Left hindlimb (tissue), 1 donor: ENCODE measurements around the gene PXDN.
"Not testable (repeated sequence)": the region's sequence is repeated elsewhere in the genome, so short reads cannot be mapped to it uniquely, and the experiment has no call there.

Experiments
- DNase-seq: peaks from one replicate; pipeline ENCODE4 v3.0.0-alpha.2; 2018

PXDN gene

GRCh38 chr2:1700427-1700826 lies 43.9 kb downstream of the PXDN start:
- DNase-seq, result not testable (repeated sequence)

- DNase-seq, result no peak
Measured at GRCh38 chr2:1698188-1698945, 45.9 kb downstream of the PXDN start.

DNA sequence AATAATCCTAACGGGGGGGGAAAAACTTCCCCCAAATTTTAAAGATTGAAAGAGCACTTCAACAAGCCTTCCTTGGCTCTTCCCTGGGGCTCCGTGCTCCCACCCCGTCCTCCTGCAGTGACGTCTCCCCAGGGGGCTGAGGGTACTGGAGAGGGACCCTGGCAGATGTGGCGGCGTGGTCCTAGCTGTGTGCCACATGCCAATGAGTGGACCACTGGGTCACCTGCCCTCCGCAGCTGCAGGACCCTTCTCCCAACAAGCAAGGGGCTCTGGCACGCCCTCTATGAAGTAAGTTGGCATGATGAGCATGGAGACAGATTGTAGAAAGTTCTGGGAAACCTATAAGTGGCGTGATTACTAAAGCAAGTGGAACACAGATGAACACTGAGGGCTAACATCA lies 46.7 kb downstream of the PXDN start:
- DNase-seq, result no peak

GRCh38 chr2:1696472-1696871 lies 47.8 kb downstream of the PXDN start:
- DNase-seq, result no peak

DNA sequence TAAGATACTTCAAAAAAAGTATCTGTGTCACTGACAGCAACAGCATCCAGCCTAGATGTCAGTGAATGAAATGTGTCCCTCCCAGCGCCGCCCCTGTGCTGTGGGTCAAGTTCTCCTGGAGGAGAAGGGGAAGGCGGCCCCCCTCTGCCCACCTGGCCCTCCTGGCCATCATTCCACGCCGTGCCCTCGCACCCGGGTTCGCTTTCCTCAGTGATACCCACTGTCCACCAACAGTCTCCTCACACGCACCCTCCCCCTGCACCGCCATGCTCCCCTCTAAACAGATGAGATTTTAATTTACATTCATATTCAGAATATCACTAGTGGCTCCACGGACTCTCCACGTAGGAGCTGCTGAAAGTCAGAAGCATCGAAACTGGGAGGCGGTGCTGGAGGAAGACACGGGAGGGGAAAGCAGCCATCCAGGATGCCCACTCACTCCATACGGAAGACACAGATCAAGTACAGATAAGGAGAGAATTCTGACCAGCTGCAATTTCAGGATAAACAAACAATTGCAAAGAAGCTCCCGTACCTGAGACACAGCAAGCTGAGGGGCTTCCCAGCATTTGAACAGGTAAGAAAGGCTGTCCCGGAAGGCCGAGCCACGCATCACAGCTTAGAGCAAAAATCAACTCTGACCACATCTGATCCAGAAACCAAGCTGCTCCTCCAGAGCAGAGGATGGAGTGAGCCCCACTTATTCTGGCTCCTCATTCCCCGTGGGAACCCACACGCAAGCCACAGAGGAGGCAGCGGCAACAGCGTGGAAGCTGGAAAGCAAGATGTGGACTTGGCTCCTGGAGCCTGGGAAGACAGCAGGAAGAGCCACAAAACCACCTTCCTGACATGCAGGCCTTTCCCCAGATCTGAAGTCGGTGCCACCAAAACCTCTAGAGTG lies 49.7 kb downstream of the PXDN start:
- DNase-seq, result no peak

DNA sequence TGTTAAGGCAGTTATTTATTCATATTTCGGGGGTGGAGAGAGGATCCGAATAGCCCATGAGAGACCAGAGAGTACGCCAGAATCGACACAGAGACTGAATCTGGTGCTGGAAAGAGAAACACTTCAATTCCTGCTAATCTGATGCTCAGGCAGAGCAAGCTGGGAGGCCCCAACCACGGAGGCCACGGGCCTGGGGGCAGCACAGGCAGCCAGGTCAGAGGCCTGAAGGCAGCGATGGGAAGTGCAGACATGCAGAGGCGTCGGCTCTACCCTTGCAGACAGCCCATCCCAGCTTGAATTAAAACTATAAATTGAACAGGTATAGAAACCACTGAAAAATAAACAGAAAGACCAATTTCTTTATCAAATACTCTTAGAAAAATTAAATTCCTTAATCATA lies 50.6 kb downstream of the PXDN start:
- DNase-seq, result no peak

- DNase-seq, result no peak
Measured at GRCh38 chr2:1692342-1692741, 52.0 kb downstream of the PXDN start.

DNA sequence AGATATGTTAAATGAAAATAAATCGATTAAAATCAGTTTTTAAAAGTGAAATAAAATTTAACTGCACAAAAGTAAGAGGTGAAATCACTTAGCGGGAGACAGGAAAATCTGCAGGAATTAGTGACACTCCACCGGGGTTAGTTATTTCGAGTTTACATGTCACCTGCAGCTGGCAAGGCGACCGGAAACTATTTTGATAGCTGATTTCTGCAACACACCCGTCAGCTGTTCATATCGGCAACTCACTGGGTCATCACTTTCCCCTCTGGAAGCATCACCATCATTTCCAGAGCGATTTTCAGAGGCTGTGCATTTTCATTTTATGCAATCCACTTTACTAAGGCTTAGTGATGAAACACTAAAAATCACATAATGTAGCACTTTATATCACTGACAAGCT lies 52.9 kb downstream of the PXDN start:
- DNase-seq, result no peak

- no peak for DNase-seq
Measured at GRCh38 chr2:1690056-1690775, 54.1 kb downstream of the PXDN start.

GRCh38 chr2:1688859-1689258 lies 55.5 kb downstream of the PXDN start:
- DNase-seq, result no peak

DNA sequence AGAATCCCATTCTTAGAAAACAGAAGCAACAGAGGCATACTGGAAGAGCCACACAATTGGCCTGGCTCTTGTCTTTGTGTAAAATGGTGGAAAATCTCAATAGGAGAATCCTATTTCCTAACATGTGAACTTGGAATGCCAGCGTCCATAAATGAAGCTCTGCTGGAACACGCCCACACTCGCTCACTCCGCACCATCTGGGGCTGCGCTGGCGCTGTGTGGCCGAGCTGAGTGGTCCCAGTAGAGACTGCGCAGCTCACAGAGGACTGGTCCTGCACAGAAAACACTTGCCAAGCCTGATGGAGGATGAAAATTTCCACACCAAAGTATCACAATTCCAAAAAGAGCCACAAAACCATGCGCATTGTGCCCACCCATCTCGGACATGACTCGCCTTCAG lies 56.2 kb downstream of the PXDN start:
- DNase-seq, result no peak

DNA sequence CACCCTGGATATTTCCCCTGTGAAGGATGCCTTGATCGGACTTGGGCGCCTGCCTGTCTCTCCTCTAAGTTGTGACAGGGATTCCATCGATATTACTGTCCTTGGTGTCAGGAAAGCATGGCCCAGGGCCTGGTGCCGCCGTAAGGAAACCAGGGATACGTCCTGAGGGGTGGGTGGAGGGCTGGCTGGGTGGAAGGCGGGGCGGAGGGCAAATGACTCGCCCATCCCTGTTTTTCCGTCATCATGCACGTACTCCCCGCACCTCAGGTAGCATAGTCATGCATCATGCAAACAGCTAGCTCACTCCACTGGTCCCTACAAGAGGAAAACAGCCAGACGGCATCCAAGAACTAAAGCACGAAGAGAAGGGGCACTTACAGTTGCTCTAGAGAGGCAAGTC lies 57.1 kb downstream of the PXDN start:
- DNase-seq, result no peak

DNA sequence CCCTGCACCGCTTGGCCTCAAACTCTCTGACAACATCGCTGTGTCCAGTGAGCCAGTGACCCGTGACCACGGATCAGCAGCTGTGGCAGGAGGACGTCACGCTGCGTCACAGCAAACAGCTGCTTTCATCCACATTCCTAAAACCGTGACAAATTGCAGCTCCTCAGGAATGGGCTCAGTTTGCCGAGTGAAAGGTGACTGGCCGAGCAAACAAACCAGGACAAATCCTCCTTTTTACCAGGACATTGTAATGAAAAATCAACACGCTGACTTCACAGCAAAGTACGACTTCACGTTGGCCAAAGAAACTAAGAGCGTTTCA lies 57.6 kb downstream of the PXDN start:
- DNase-seq, result peak; percentile 64

DNA sequence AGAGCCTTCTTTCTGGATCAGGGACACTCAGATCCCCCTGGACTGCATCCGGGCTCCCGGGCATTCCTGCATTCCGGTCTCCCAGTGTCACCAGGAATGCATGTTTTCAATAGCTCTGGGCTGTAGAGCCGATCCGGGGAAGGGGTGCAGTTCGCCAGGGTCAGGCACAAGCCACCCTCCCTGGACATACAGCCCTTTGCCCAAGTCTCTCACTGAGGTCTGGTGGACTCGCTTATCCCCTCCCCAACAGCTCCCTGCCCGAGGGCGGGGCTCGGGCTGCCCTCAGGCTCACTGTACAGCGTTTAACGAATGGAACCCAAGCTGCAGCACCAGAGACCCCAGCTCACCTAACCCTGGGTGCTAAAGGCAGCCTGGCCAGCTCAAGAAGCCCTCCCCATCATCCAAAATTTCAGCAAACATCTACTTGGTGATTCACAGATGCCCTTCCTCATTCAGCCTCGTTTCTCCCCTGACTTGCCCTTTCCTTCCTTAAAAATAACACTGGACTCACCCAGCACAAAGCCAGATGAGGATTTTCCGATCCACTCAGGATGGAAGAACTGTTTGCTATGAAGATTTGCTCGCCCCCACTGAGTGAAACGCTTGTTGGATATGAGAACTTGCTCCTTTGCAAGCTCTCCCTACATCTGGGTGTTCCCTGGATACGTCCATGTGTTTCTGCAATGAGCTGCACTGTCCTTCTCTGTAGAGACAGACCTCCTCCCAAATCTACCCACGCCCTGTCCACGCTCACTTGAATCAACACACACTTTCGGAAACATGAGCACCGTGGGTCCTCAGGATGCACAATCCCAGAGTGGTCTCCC lies 58.1 kb downstream of the PXDN start:
- no peak for DNase-seq

DNA sequence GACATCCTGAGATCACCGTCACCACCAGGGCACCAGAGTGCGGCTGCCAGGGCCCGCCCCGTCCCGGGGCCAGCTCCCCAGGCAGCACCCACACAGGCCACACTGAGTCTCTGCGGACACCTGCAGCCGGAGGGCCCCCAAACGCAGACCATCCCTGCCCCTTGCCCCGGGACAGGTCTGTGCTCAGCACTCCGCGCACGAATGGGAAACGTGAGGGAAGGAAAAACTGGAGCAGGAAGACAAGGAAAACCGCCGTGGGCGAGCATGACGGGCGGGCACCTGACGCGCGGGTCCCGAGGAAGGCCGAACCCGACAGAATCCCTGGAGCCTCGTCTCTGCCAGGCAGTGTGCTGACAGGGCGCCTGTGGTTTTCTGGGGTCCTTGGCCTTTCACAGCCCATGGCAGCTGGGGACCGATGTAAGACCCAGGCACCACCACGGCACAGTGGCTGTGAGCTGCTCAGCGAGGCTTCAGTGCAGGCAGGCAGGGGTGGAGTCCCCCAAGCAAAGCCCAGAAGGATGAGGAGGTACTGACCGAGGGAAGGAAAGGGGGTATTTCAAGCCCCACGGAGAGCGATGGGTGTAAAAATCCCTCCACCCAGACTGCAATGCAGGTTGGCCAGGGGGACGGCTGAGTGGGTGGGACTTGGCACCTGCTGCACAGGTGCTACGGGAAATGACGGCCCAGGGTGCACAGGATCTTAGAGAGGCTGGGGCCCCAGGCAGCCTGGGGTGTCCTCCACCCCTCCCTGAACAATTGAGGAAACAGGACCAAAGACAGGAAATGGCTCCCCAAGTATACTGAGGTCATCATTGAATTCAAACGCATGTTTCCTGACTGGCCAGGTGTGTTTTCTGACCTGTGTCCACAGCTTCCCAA lies 59.0 kb downstream of the PXDN start:
- no peak for DNase-seq

DNA sequence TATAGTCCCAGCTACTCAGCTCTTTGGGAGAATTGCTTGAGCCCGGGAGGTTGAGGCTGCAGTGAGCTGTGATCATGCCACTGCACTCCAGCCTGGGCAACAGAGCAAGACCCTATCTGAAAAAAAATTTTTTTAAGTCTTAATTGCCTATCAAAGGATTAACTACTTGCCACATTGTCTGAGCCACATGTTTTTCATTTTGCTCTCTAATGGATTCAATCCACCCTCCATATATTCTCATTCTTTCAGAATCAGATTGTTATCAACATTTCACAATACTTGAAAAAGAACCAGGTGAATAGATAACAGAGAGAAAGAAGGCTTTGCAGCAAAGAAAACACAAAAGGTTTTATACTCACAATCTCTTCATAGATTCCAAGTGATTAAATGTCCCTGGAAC lies 61.0 kb downstream of the PXDN start:
- no peak for DNase-seq

GRCh38 chr2:1682181-1682440 lies 62.2 kb downstream of the PXDN start:
- no peak for DNase-seq

DNA sequence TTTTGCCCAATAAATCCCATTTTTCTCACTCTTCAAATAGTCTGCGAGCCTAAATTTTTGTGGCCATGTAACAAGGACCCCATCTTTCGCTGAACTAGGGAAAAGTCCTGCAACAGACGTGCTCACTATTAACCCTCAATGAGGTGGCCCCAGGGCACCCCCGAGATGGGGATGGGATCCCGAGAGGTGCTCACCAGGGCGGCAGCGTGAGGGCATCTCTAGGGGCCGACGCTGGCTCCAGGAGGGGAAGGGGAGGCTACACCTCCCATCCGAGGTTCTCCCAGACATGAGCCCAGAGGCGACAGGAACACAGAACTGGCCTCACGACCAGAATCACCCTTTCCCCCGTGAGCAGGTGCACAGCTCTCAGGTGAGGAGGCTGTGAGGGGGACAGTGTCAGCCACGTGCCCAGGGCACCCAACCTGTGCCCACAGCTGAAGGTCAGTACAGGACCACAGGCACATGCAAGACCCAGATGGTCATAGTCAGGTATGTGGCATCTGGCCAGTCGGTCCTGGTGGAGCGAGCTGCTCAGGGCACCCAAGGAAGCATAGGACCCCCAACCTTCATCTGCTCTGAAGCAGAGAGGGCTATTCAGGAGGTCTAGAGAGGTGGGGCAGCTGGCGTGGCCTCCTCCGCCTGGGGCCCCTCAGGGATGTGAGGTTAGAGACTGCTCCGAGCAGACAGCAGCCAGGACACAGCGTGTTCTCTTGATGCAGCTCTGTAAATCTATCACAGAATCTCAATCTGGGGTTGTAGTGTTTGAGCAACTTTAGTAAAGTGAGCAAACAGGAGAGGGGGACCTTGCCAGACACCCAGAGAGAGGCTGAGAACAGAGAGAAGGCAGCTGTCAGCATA lies 62.8 kb downstream of the PXDN start:
- no peak for DNase-seq

- DNase-seq, result no peak
Measured at GRCh38 chr2:1681017-1681318, 63.3 kb downstream of the PXDN start.

GRCh38 chr2:1680222-1681016 lies 63.9 kb downstream of the PXDN start:
- no peak for DNase-seq
